NCI-H146 (cell line): ENCODE data around the gene YIPF5.

ENCODE experiments used
- DNase-seq: peaks from one replicate; lab custom pipeline; 2025; lab: John Stamatoyannopoulos, UW

Gene YIPF5

GRCh38 chr5:144170276-144171024, at the start of gene YIPF5, which contains the start of gene KCTD16:
TSS of gene YIPF5 (minus strand) at chr5:144170659. CDS start at chr5:144169955, 704 bp downstream.
TSS of gene KCTD16 (plus strand) at chr5:144170873.
- peak; percentile 96 for DNase-seq

GRCh38 chr5:144219869-144220268, 49.4 kb upstream of the YIPF5 start:
- DNase-seq, result no peak

GRCh38 chr5:144210655-144211054, 40.2 kb upstream of the YIPF5 start:
- no peak for DNase-seq

- peak; percentile 85 for DNase-seq
Measured at GRCh38 chr5:144209361-144209760, 38.9 kb upstream of the YIPF5 start.

- DNase-seq, result peak; percentile 57
Measured at GRCh38 chr5:144207875-144208444, 37.5 kb upstream of the YIPF5 start.

GRCh38 chr5:144206141-144206540, 35.7 kb upstream of the YIPF5 start:
- DNase-seq, result peak; percentile 10

GRCh38 chr5:144205141-144205551, 34.7 kb upstream of the YIPF5 start:
- DNase-seq, result peak; percentile 76

GRCh38 chr5:144203750-144204596, 33.5 kb upstream of the YIPF5 start:
- DNase-seq, result peak; percentile 61

- DNase-seq, result no peak
Measured at GRCh38 chr5:144202726-144203125, 32.3 kb upstream of the YIPF5 start.

- DNase-seq, result no peak
Measured at GRCh38 chr5:144202072-144202471, 31.6 kb upstream of the YIPF5 start.

GRCh38 chr5:144201588-144201987, 31.1 kb upstream of the YIPF5 start:
- no peak for DNase-seq

- DNase-seq, result peak; percentile 33
Measured at GRCh38 chr5:144198386-144198785, 27.9 kb upstream of the YIPF5 start.

GRCh38 chr5:144196612-144197011, 26.2 kb upstream of the YIPF5 start:
- peak; percentile 61 for DNase-seq

- no peak for DNase-seq
Measured at GRCh38 chr5:144195448-144195847, 25.0 kb upstream of the YIPF5 start.

- no peak for DNase-seq
Measured at GRCh38 chr5:144194144-144194543, 23.7 kb upstream of the YIPF5 start.

GRCh38 chr5:144192661-144193060, 22.2 kb upstream of the YIPF5 start:
- DNase-seq, result no peak

GRCh38 chr5:144191998-144192397, 21.5 kb upstream of the YIPF5 start:
- peak; percentile 11 for DNase-seq

GRCh38 chr5:144191531-144191930, 21.1 kb upstream of the YIPF5 start:
- no peak for DNase-seq

- no peak for DNase-seq
Measured at GRCh38 chr5:144189800-144190429, 19.5 kb upstream of the YIPF5 start.

- DNase-seq, result peak; percentile 70
Measured at GRCh38 chr5:144187699-144188294, 17.3 kb upstream of the YIPF5 start.

- DNase-seq, result peak; percentile 20
Measured at GRCh38 chr5:144183254-144183889, 12.9 kb upstream of the YIPF5 start.
